Activated CD4-positive, alpha-beta T cell treated with anti-CD3 and anti-CD28 coated beads for 36 hours (primary cell): ENCODE data around the gene PDC. TPM values are rescaled to one million over a fixed set of nuclear protein-coding genes. Genes with fewer than 3 reads are reported as not detected.
"Not testable (repeated sequence)": the region's sequence is repeated elsewhere in the genome, so short reads cannot be mapped to it uniquely, and the experiment has no call there.

ENCODE experiments used
- ATAC-seq: fragments of 200-7000 bp; cut with Tn5 transposase; one replicate; pipeline ENCODE4 v1.10.0; 2021; ENCODE audit warnings: mild to moderate bottlenecking, moderate library complexity
- CTCF ChIA-PET: fragments of 350-600 bp; sonication (Branson Sonifier 250); formaldehyde crosslinking; loops from one replicate; lab custom pipeline; 2021; ENCODE audit warnings: antibody characterized with exemption; lab: Charles Lee
- POLR2A ChIA-PET: fragments of 350-600 bp; sonication (Branson Sonifier 250); formaldehyde crosslinking; loops from one replicate; lab custom pipeline; 2021; ENCODE audit warnings: antibody characterized with exemption, inconsistent platforms; lab: Charles Lee
- DNase-seq: peaks from one replicate; pipeline ENCODE4 v3.0.0-alpha.2; 2020
- H3K27ac Mint-ChIP-seq: one replicate; pipeline ENCODE4 v1.8.0; 2021; ENCODE audit warnings: mixed read lengths
- H3K27me3 Mint-ChIP-seq: one replicate; pipeline ENCODE4 v1.8.0; 2021; ENCODE audit warnings: mixed read lengths
- H3K36me3 Mint-ChIP-seq: one replicate; pipeline ENCODE4 v1.8.0; 2021; ENCODE audit warnings: low read depth, mixed read lengths
- H3K4me1 Mint-ChIP-seq: one replicate; pipeline ENCODE4 v1.8.0; 2021; ENCODE audit warnings: mixed read lengths
- H3K4me3 Mint-ChIP-seq: one replicate; pipeline ENCODE4 v1.8.0; 2021; ENCODE audit warnings: mild to moderate bottlenecking, moderate library complexity, mixed read lengths
- H3K9me3 Mint-ChIP-seq: one replicate; pipeline ENCODE4 v1.8.0; 2021; ENCODE audit warnings: low read depth, mixed read lengths
- intact Hi-C, 2 experiments: fragments of 100-400 bp; cut with DNase I in 1 of 2; cut with micrococcal nuclease in 1 of 2; formaldehyde crosslinking; loops; one replicate each; pipeline versions ENCODE4 v1.14.2 to v1.15.1; 2022 to 2024; cut with DNase I, micrococcal nuclease
- total RNA-seq, 2 experiments: library from RNA; stranded (reverse); gene quantifications; one replicate each; pipeline ENCODE4 v1.2.3, GENCODE V29; 2021

PDC gene
- total RNA-seq, 2 experiments from 2014 or later = not detected

- intact Hi-C loops, H3K27me3 Mint-ChIP-seq, H3K36me3 Mint-ChIP-seq, H3K9me3 Mint-ChIP-seq, H3K4me3 Mint-ChIP-seq, ATAC-seq, H3K27ac Mint-ChIP-seq, CTCF ChIA-PET, H3K4me1 Mint-ChIP-seq, DNase-seq, POLR2A ChIA-PET: not testable (repeated sequence)
Observed at GRCh38 chr1:186465491-186465890, 4.6 kb upstream of the PDC start.

- ChIA-PET CTCF (no interaction called here), POLR2A (no interaction called here)
- no peaks in the 10 kb centered on the region for H3K36me3 Mint-ChIP-seq
- no peaks in the 10 kb centered on the region for H3K4me1 Mint-ChIP-seq
- DNase-seq = no peak
- H3K27ac Mint-ChIP-seq = no peak overlapping the region
- no peak for ATAC-seq
- H3K4me3 Mint-ChIP-seq = no peak overlapping the region
- H3K27me3 Mint-ChIP-seq = peaks cover 6% of the 10 kb centered on the region
- H3K9me3 Mint-ChIP-seq = no peaks in the 10 kb centered on the region
- intact Hi-C loops = no loop called here
Observed at GRCh38 chr1:186463926-186464325, 3.0 kb upstream of the PDC start.

GRCh38 chr1:186463511-186463910 is 2.6 kb upstream of the PDC start:
- Mint-ChIP-seq H3K27ac (no peak overlapping the region), H3K36me3 (no peaks in the 10 kb centered on the region), H3K9me3 (no peaks in the 10 kb centered on the region), H3K4me3 (no peak overlapping the region), H3K4me1 (no peaks in the 10 kb centered on the region), H3K27me3 (peaks cover 6% of the 10 kb centered on the region)
- CTCF ChIA-PET = no interaction called here
- POLR2A ChIA-PET = no interaction called here
- DNase-seq (no peak), ATAC-seq (no peak)
- intact Hi-C loops = no loop called here

- H3K27ac Mint-ChIP-seq, ATAC-seq, H3K9me3 Mint-ChIP-seq, H3K36me3 Mint-ChIP-seq, H3K27me3 Mint-ChIP-seq, CTCF ChIA-PET, POLR2A ChIA-PET, intact Hi-C loops, H3K4me1 Mint-ChIP-seq, H3K4me3 Mint-ChIP-seq, DNase-seq: not testable (repeated sequence)
Observed at GRCh38 chr1:186459161-186459560, 1.8 kb downstream of the PDC start.

- Mint-ChIP-seq H3K36me3 (no peaks in the 10 kb centered on the region), H3K9me3 (no peaks in the 10 kb centered on the region), H3K27me3 (no peaks in the 10 kb centered on the region), H3K4me1 (no peaks in the 10 kb centered on the region), H3K27ac (no peak overlapping the region), H3K4me3 (no peak overlapping the region)
- intact Hi-C loops = no loop called here
- POLR2A ChIA-PET = no interaction called here
- no peak for ATAC-seq
- DNase-seq = no peak
- CTCF ChIA-PET = no interaction called here
Observed at GRCh38 chr1:186456729-186457255, 4.1 kb downstream of the PDC start.

- ChIA-PET POLR2A (no interaction called here), CTCF (no interaction called here)
- no peaks in the 10 kb centered on the region for H3K36me3 Mint-ChIP-seq
- intact Hi-C loops = no loop called here
- H3K4me3 Mint-ChIP-seq = no peak overlapping the region
- ATAC-seq (no peak), DNase-seq (no peak)
- H3K27me3 Mint-ChIP-seq = no peaks in the 10 kb centered on the region
- no peak overlapping the region for H3K27ac Mint-ChIP-seq
- no peaks in the 10 kb centered on the region for H3K9me3 Mint-ChIP-seq
- H3K4me1 Mint-ChIP-seq = no peaks in the 10 kb centered on the region
Observed at GRCh38 chr1:186454981-186455380, 5.9 kb downstream of the PDC start.

GRCh38 chr1:186446152-186446551 is 14.8 kb downstream of the PDC start:
- DNase-seq = no peak
- Mint-ChIP-seq H3K27ac (no peak overlapping the region), H3K9me3 (no peaks in the 10 kb centered on the region), H3K36me3 (no peaks in the 10 kb centered on the region), H3K4me3 (no peak overlapping the region), H3K27me3 (no peaks in the 10 kb centered on the region), H3K4me1 (peaks cover 15% of the 10 kb centered on the region)
- ATAC-seq = no peak
- POLR2A ChIA-PET = no interaction called here
- intact Hi-C loops = no loop called here
- CTCF ChIA-PET = no interaction called here

- H3K27me3 Mint-ChIP-seq = no peaks in the 10 kb centered on the region
- no peaks in the 10 kb centered on the region for H3K36me3 Mint-ChIP-seq
- no peak overlapping the region for H3K4me3 Mint-ChIP-seq
- peaks cover 19% of the 10 kb centered on the region for H3K4me1 Mint-ChIP-seq
- POLR2A ChIA-PET = interaction anchor here (0.5 kb wide), 1 partner anchor 24 kb away, joined by 4 read pairs; no protein-coding TSS in a partner anchor
- no peaks in the 10 kb centered on the region for H3K9me3 Mint-ChIP-seq
- CTCF ChIA-PET = no interaction called here
- no peak overlapping the region for H3K27ac Mint-ChIP-seq
- DNase-seq (no peak), ATAC-seq (no peak)
- intact Hi-C loops = no loop called here
Observed at GRCh38 chr1:186443638-186444037, 17.3 kb downstream of the PDC start.

- CTCF ChIA-PET = no interaction called here
- Mint-ChIP-seq H3K27me3 (no peaks in the 10 kb centered on the region), H3K36me3 (no peaks in the 10 kb centered on the region), H3K4me1 (peaks cover 19% of the 10 kb centered on the region), H3K9me3 (no peaks in the 10 kb centered on the region), H3K27ac (peak overlapping the region; percentile 4), H3K4me3 (no peak overlapping the region)
- intact Hi-C loops = no loop called here
- POLR2A ChIA-PET = no interaction called here
- ATAC-seq (peak; percentile 68), DNase-seq (no peak)
Observed at GRCh38 chr1:186442651-186443375, 18.1 kb downstream of the PDC start.

GRCh38 chr1:186440584-186440983 is 20.3 kb downstream of the PDC start:
- ATAC-seq (no peak), DNase-seq (no peak)
- no peaks in the 10 kb centered on the region for H3K36me3 Mint-ChIP-seq
- peaks cover 19% of the 10 kb centered on the region for H3K4me1 Mint-ChIP-seq
- no peak overlapping the region for H3K4me3 Mint-ChIP-seq
- H3K9me3 Mint-ChIP-seq = no peaks in the 10 kb centered on the region
- intact Hi-C loops = no loop called here
- no peaks in the 10 kb centered on the region for H3K27me3 Mint-ChIP-seq
- no peak overlapping the region for H3K27ac Mint-ChIP-seq
- POLR2A ChIA-PET = no interaction called here
- CTCF ChIA-PET = no interaction called here

GRCh38 chr1:186438567-186438966 is 22.3 kb downstream of the PDC start:
- Mint-ChIP-seq H3K27ac (no peak overlapping the region), H3K27me3 (no peaks in the 10 kb centered on the region), H3K36me3 (no peaks in the 10 kb centered on the region), H3K4me3 (no peak overlapping the region), H3K9me3 (no peaks in the 10 kb centered on the region), H3K4me1 (peaks cover 17% of the 10 kb centered on the region)
- no peak for ATAC-seq
- ChIA-PET POLR2A (no interaction called here), CTCF (no interaction called here)
- no peak for DNase-seq
- intact Hi-C loops = no loop called here

- Mint-ChIP-seq H3K27ac (no peak overlapping the region), H3K4me1 (peaks cover under 1% of the 10 kb centered on the region), H3K36me3 (no peaks in the 10 kb centered on the region), H3K4me3 (no peak overlapping the region), H3K9me3 (no peaks in the 10 kb centered on the region), H3K27me3 (no peaks in the 10 kb centered on the region)
- CTCF ChIA-PET = no interaction called here
- ATAC-seq = no peak
- intact Hi-C loops = no loop called here
- POLR2A ChIA-PET = no interaction called here
- no peak for DNase-seq
Observed at GRCh38 chr1:186435336-186435735, 25.6 kb downstream of the PDC start.
